K562 (cell line): Measurements from ENCODE around the gene PPP2R2B. TPM values are rescaled to one million over a fixed set of nuclear protein-coding genes. Genes with fewer than 3 reads are reported as not detected.

Experiments used
- ATAC-seq: fragments of 200-7000 bp; cut with Tn5 transposase; 3 replicates; pipeline ENCODE4 v1.9.1; 2020; ENCODE audit warnings: moderate library complexity
- BruUV-seq: library from RNA; stranded (reverse); fragments of 400-500 nt; replicated peaks from 2 replicates; lab custom pipeline; 2021; lab: Mats Ljungman, UMichigan
- CTCF ChIA-PET: fragments of 300-600 bp; formaldehyde crosslinking; extraction: SDS; loops from one replicate; lab custom pipeline; 2021; ENCODE audit warnings: low intra/inter-chr PET ratio; lab: Yijun Ruan, JAX
- POLR2A ChIA-PET: fragments of 300-600, 350-650 bp; sonication (Branson Sonifier 250); formaldehyde crosslinking; extraction: SDS; loops from one replicate; lab custom pipeline; 2021; ENCODE audit warnings: antibody characterized with exemption, inconsistent platforms; lab: Yijun Ruan, JAX
- DNase-seq, 4 experiments: peaks; one replicate each; pipeline versions ENCODE4 v3.0.0 to v3.0.0-alpha.2; 2011 to 2018; ENCODE audit warnings: low spot score in 3 of 4, mixed read lengths in 3 of 4; ENCODE audit errors: extremely low read depth in 1 of 4
- FAIRE-seq: peaks from 2 replicates; lab custom pipeline; 2011; peaks lifted over from hg19 to GRCh38; lab: Jason Lieb, UNC
- H2AFZ ChIP-seq: 2 replicates; pipeline ENCODE4 v1.6.0; 2011; ENCODE audit warnings: low read depth, low read length, control low read depth, inconsistent platforms
- H3K27ac ChIP-seq: fragments of 200-600 bp; 3 replicates; pipeline ENCODE4 v1.8.0; 2011; ENCODE audit warnings: low read depth, mild to moderate bottlenecking, control low read depth, inconsistent platforms, low read length, moderate library complexity, mixed read lengths; ENCODE audit errors: extremely low read depth
- H3K27me3 ChIP-seq, 2 experiments: fragments of 300-600 bp in 1 of 2; 2 replicates in 1 of 2; 3 replicates in 1 of 2; pipeline versions ENCODE4 v1.6.0 to v1.8.0; 2011; ENCODE audit warnings: inconsistent platforms in 2 of 2, low read length in 2 of 2, mild to moderate bottlenecking in 1 of 2, mixed read lengths in 1 of 2, moderate library complexity in 1 of 2; ENCODE audit not compliant: control insufficient read depth in 2 of 2, insufficient read depth in 2 of 2
- H3K36me3 ChIP-seq: fragments of 300-600 bp; 3 replicates; pipeline ENCODE4 v1.8.0; 2011; ENCODE audit warnings: mild to moderate bottlenecking, low read length, inconsistent platforms; ENCODE audit not compliant: control insufficient read depth, insufficient read depth
- H3K4me1 ChIP-seq, 2 experiments: fragments of 200-600 bp in 1 of 2; replicated peaks in 1 of 2; 2 replicates in 1 of 2; 3 replicates in 1 of 2; pipeline versions ENCODE4 v1.5.1 to v1.8.0; 2011; ENCODE audit warnings: inconsistent platforms in 2 of 2, low read length in 2 of 2, mild to moderate bottlenecking in 1 of 2, mixed read lengths in 1 of 2, moderate library complexity in 1 of 2; ENCODE audit not compliant: control insufficient read depth in 2 of 2, insufficient read depth in 2 of 2
- H3K4me2 ChIP-seq: 2 replicates; pipeline ENCODE4 v1.6.1; 2011; ENCODE audit warnings: low read length, control low read depth, inconsistent platforms, mixed read lengths; ENCODE audit not compliant: insufficient read depth
- H3K4me3 ChIP-seq: fragments of 200-600 bp; sonication (generic), shearing (Covaris generic); 2 replicates; pipeline ENCODE4 v1.5.1; 2016; ENCODE audit warnings: control low read depth, inconsistent platforms
- H3K79me2 ChIP-seq: fragments of 200-600 bp; 3 replicates; pipeline ENCODE4 v1.8.0; 2011; ENCODE audit warnings: low read length, inconsistent platforms; ENCODE audit not compliant: control insufficient read depth, insufficient read depth
- H3K9ac ChIP-seq, 2 experiments: 2 replicates each; pipeline versions ENCODE4 v1.6.0 to v1.6.1; 2011; ENCODE audit warnings: low read depth in 2 of 2, low read length in 2 of 2, control low read depth in 1 of 2, inconsistent platforms in 1 of 2, mild to moderate bottlenecking in 1 of 2, mixed read lengths in 1 of 2; ENCODE audit not compliant: insufficient read depth in 1 of 2
- H3K9me1 ChIP-seq: one replicate; pipeline ENCODE4 v1.6.0; 2011; ENCODE audit warnings: inconsistent platforms, mild to moderate bottlenecking, low read length, moderate library complexity; ENCODE audit not compliant: control insufficient read depth, insufficient read depth
- H3K9me3 ChIP-seq: replicated peaks from 2 replicates; pipeline ENCODE4 v1.5.1; 2011; ENCODE audit warnings: low read depth, low read length, inconsistent platforms; ENCODE audit not compliant: control insufficient read depth, insufficient read depth
- H4K20me1 ChIP-seq: replicated peaks from 2 replicates; pipeline ENCODE4 v1.6.1; 2011; ENCODE audit warnings: low read length, inconsistent platforms, mixed read lengths; ENCODE audit not compliant: control insufficient read depth, insufficient read depth
- KAT2B ChIP-seq: IDR thresholded peaks from one replicate; pipeline ENCODE4 v1.6.1; 2012; ENCODE audit warnings: low read depth, mild to moderate bottlenecking, control low read depth, inconsistent platforms, low read length, moderate library complexity
- MYNN ChIP-seq, 2 experiments: sonication (generic); formaldehyde crosslinking in 1 of 2; IDR thresholded peaks; 2 replicates each; pipeline versions ENCODE4 v1.5.0 to v1.6.1; 2016 to 2020; ENCODE audit warnings: antibody characterized with exemption in 1 of 2, missing genetic modification reagents in 1 of 2
- NONO ChIP-seq, 2 experiments: fragments of 200-400 bp in 1 of 2; fragments of 450-650 bp in 1 of 2; formaldehyde crosslinking in 1 of 2; IDR thresholded peaks; 2 replicates each; pipeline ENCODE4 v1.6.1; 2017; ENCODE audit warnings: low read depth in 2 of 2, mild to moderate bottlenecking in 2 of 2, moderate library complexity in 2 of 2, low read length in 1 of 2
- NR4A1 ChIP-seq, 2 experiments: fragments of 250-450 bp in 1 of 2; fragments of 450-650 bp in 1 of 2; sonication (Bioruptor Pico) in 1 of 2; IDR thresholded peaks; 2 replicates each; pipeline versions ENCODE4 v1.4.0 to v1.6.1; 2016 to 2020; ENCODE audit warnings: mild to moderate bottlenecking in 2 of 2, missing compliant biosample characterization in 1 of 2, missing genetic modification characterization in 1 of 2, moderate library complexity in 1 of 2
- RUNX1 ChIP-seq: sonication (generic); IDR thresholded peaks from 2 replicates; pipeline ENCODE4 v1.6.1; 2016; ENCODE audit warnings: antibody characterized with exemption, low read depth
- ZNF274 ChIP-seq: IDR thresholded peaks from 2 replicates; pipeline ENCODE4 v1.6.1; 2011; ENCODE audit warnings: low read depth, mild to moderate bottlenecking, low read length, moderate library complexity, borderline replicate concordance
- ZNF436 ChIP-seq: fragments of 250-450, 450-650 bp; sonication (Bioruptor Pico); formaldehyde crosslinking; IDR thresholded peaks from 2 replicates; pipeline ENCODE4 v1.7.0; 2020; ENCODE audit warnings: mild to moderate bottlenecking
- ZNF655 ChIP-seq: fragments of 250-450 bp; sonication (Bioruptor Pico); IDR thresholded peaks from 2 replicates; pipeline ENCODE4 v1.5.0; 2021
- whole genome bisulfite sequencing: fragments of 100-300 bp; shearing (Covaris generic); methylation state at CpG from one replicate; pipeline ENCODE4 v1.1.6; 2016; ENCODE audit warnings: low coverage, mixed read lengths; ENCODE audit not compliant: insufficient coverage; ENCODE audit errors: missing lambda C conversion rate; 5-methylcytosine and 5-hydroxymethylcytosine counted together
- in situ Hi-C: fragments of 300-500 bp; cut with MboI; formaldehyde crosslinking; loops from 4 replicates; pipeline ENCODE4 v1.15.0; 2018; ENCODE audit warnings: inconsistent platforms, mixed read lengths
- intact Hi-C: fragments of 100-400 bp; cut with micrococcal nuclease; formaldehyde crosslinking; loops from 2 replicates; pipeline ENCODE4 v1.14.2; 2022
- polyA plus RNA-seq, 8 experiments: library from polyadenylated mRNA; depleted of rRNA in 4 of 8; stranded (reverse) in 5 of 8; unstranded in 3 of 8; fragments of >200 nt; fragmentation: Nextera tagmentation in 2 of 8; fragmentation: Illumina TruSeq in 1 of 8; extraction: Ambion mirVana in 2 of 8; extraction: Trizol in 1 of 8; gene quantifications; 2 replicates each; pipeline versions ENCODE4 v1.2.1 to v1.2.3, GENCODE V29; 2011 to 2014; ENCODE audit warnings: inconsistent platforms in 1 of 8, missing spikeins in 1 of 8
- total RNA-seq, 7 experiments: library from RNA; depleted of rRNA in 6 of 7; stranded (reverse); fragments of >200 nt in 6 of 7; fragmentation: Illumina TruSeq in 2 of 7; extraction: Trizol in 2 of 7; gene quantifications; 2 replicates each; pipeline versions ENCODE4 v1.2.1 to v1.2.3, GENCODE V29; 2011 to 2021; ENCODE audit warnings: low replicate concordance in 1 of 7
- TF ChIP-seq, protein P1 (sequence below): fragments of 450-650 bp; IDR thresholded peaks from 2 replicates; pipeline ENCODE4 v1.6.1; 2018; ENCODE audit not compliant: partially characterized antibody
- TF ChIP-seq, protein P2 (sequence below): sonication (generic); formaldehyde crosslinking; IDR thresholded peaks from 2 replicates; pipeline ENCODE4 v1.9.0; 2022; ENCODE audit warnings: mild to moderate bottlenecking, missing genetic modification reagents
- TF ChIP-seq, protein P3 (sequence below): fragments of 250-450 bp; sonication (Bioruptor Pico); IDR thresholded peaks from 2 replicates; pipeline ENCODE4 v1.8.0; 2022; ENCODE audit warnings: moderate library complexity, mild to moderate bottlenecking, inconsistent platforms
- TF ChIP-seq, protein P4 (sequence below), 2 experiments: fragments of 450-650 bp; IDR thresholded peaks; 2 replicates each; pipeline ENCODE4 v1.6.1; 2016

Gene PPP2R2B
- total and polyA plus RNA-seq, 9 of the 15 experiments (the other 6 are each of a cell fraction or from before 2014, with no cell fraction given), result not detected

GRCh38 chr5:146620031-146620668, 258.4 kb downstream of the PPP2R2B start:
- H3K79me2 ChIP-seq, result no peaks in the 10 kb centered on the region
- FAIRE-seq (no peak), DNase-seq (no peak), ATAC-seq (no peak)
- no peak overlapping the region for H3K27ac ChIP-seq
- H3K9ac ChIP-seq, result no peak overlapping the region
- no TSS peak for BruUV-seq
- H3K9me3 ChIP-seq, result no peaks in the 10 kb centered on the region
- no peaks in the 10 kb centered on the region for H3K27me3 ChIP-seq
- H3K36me3 ChIP-seq, result no peaks in the 10 kb centered on the region
- no peak overlapping the region for H2AFZ ChIP-seq
- no peak overlapping the region for H3K4me3 ChIP-seq
- no peaks in the 10 kb centered on the region for H3K4me1 ChIP-seq
- CTCF ChIA-PET, result no interaction called here
- intact Hi-C loops, result no loop called here
- no peaks in the 10 kb centered on the region for H4K20me1 ChIP-seq
- POLR2A ChIA-PET, result no interaction called here
- 0% methylated on average over 10 of the region's 10 CpGs for WGBS
- no peaks in the 10 kb centered on the region for H3K9me1 ChIP-seq
- in situ Hi-C loops, result no loop called here
- H3K4me2 ChIP-seq, result no peak overlapping the region
- TF ChIP-seq, protein P1, sequence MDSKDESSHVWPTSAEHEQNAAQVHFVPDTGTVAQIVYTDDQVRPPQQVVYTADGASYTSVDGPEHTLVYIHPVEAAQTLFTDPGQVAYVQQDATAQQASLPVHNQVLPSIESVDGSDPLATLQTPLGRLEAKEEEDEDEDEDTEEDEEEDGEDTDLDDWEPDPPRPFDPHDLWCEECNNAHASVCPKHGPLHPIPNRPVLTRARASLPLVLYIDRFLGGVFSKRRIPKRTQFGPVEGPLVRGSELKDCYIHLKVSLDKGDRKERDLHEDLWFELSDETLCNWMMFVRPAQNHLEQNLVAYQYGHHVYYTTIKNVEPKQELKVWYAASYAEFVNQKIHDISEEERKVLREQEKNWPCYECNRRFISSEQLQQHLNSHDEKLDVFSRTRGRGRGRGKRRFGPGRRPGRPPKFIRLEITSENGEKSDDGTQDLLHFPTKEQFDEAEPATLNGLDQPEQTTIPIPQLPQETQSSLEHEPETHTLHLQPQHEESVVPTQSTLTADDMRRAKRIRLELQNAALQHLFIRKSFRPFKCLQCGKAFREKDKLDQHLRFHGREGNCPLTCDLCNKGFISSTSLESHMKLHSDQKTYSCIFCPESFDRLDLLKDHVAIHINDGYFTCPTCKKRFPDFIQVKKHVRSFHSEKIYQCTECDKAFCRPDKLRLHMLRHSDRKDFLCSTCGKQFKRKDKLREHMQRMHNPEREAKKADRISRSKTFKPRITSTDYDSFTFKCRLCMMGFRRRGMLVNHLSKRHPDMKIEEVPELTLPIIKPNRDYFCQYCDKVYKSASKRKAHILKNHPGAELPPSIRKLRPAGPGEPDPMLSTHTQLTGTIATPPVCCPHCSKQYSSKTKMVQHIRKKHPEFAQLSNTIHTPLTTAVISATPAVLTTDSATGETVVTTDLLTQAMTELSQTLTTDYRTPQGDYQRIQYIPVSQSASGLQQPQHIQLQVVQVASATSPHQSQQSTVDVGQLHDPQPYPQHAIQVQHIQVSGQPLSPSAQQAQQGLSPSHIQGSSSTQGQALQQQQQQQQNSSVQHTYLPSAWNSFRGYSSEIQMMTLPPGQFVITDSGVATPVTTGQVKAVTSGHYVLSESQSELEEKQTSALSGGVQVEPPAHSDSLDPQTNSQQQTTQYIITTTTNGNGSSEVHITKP, result no peak
- no peak for TF ChIP-seq MYNN (IDR thresholded peaks at IDR 0.05)
- TF ChIP-seq MYNN (CRISPR knock-in tag; IDR thresholded peaks at IDR 0.05), result no peak
- no peak for TF ChIP-seq NONO (IDR thresholded peaks at IDR 0.05; ENCODE audit: low read depth in 2 of 2, low read length in 1 of 2)
- TF ChIP-seq ZNF436 (CRISPR knock-in tag), result no peak
- no peak for TF ChIP-seq NR4A1 (CRISPR knock-in tag; IDR thresholded peaks at IDR 0.05)
- TF ChIP-seq NR4A1 (tag; IDR thresholded peaks at IDR 0.05), result no peak
- TF ChIP-seq ZNF655 (CRISPR knock-in tag), result no peak
- no peak for TF ChIP-seq ZNF274
- no peak for TF ChIP-seq RUNX1
- TF ChIP-seq, protein P2, sequence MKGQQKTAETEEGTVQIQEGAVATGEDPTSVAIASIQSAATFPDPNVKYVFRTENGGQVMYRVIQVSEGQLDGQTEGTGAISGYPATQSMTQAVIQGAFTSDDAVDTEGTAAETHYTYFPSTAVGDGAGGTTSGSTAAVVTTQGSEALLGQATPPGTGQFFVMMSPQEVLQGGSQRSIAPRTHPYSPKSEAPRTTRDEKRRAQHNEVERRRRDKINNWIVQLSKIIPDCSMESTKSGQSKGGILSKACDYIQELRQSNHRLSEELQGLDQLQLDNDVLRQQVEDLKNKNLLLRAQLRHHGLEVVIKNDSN (CRISPR knock-in tag), result no peak
- TF ChIP-seq, protein P3, sequence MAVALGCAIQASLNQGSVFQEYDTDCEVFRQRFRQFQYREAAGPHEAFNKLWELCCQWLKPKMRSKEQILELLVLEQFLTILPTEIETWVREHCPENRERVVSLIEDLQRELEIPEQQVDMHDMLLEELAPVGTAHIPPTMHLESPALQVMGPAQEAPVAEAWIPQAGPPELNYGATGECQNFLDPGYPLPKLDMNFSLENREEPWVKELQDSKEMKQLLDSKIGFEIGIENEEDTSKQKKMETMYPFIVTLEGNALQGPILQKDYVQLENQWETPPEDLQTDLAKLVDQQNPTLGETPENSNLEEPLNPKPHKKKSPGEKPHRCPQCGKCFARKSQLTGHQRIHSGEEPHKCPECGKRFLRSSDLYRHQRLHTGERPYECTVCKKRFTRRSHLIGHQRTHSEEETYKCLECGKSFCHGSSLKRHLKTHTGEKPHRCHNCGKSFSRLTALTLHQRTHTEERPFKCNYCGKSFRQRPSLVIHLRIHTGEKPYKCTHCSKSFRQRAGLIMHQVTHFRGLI (CRISPR knock-in tag), result no peak
- TF ChIP-seq KAT2B, result no peak
- TF ChIP-seq, protein P4, sequence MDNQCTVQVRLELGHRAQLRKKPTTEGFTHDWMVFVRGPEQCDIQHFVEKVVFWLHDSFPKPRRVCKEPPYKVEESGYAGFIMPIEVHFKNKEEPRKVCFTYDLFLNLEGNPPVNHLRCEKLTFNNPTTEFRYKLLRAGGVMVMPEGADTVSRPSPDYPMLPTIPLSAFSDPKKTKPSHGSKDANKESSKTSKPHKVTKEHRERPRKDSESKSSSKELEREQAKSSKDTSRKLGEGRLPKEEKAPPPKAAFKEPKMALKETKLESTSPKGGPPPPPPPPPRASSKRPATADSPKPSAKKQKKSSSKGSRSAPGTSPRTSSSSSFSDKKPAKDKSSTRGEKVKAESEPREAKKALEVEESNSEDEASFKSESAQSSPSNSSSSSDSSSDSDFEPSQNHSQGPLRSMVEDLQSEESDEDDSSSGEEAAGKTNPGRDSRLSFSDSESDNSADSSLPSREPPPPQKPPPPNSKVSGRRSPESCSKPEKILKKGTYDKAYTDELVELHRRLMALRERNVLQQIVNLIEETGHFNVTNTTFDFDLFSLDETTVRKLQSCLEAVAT (IDR thresholded peaks at IDR 0.05), result no peak
